GM21360 (cell line): ENCODE data around the gene CLRN1.

Experiments
- ATAC-seq: cut with Tn5 transposase; IDR thresholded peaks from one replicate; pipeline ENCODE4 v1.9.1; 2021; ENCODE audit warnings: mild to moderate bottlenecking, moderate library complexity; ENCODE audit not compliant: unreplicated experiment

The CLRN1 gene

DNA sequence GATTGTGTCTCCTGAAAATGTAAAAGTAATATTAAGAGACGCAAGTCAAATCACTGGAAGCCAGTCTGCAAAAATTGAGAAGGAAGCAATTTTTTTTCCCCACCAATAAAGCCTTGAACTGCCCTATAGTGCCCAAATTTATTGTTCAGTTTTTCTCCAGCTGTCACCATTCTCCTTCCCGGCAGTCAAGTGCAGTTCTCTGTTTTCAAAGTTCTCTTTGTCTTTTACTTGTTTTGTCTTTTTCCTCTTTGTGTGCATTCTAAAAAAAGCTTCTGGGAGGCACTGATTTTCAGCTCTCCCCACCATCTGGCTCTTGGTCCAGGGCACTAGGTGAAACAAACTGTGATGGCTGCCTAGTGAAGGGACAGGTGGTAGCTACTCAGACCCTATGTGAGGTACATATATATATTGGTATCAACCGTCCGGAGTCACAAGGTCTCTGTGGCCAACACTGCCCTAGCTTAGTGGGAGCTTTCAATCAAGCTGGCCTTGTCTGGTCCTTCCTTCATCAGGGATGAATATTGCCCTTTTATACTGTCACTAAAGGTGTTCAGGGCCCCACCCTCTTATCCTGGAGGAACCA is 6.1 kb upstream of the CLRN1 start:
- ATAC-seq = no peak

DNA sequence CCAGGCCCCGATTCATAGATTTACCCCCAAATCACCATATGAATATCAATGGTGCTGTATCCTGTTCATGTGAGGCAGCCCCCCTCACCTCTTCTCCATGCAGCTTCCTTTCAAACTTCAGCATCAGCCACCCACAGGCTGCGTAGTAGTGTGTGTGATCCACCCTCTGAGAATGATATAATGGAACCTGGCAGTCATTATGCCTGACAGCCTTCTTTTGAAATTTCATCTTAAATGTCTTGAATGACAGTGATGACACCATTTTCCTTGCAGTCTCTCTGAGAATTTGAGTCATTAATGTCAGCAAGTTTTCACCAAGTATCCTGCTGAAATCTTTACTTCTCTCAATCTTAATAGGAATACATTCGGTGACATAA is 3.5 kb upstream of the CLRN1 start:
- no peak for ATAC-seq

DNA sequence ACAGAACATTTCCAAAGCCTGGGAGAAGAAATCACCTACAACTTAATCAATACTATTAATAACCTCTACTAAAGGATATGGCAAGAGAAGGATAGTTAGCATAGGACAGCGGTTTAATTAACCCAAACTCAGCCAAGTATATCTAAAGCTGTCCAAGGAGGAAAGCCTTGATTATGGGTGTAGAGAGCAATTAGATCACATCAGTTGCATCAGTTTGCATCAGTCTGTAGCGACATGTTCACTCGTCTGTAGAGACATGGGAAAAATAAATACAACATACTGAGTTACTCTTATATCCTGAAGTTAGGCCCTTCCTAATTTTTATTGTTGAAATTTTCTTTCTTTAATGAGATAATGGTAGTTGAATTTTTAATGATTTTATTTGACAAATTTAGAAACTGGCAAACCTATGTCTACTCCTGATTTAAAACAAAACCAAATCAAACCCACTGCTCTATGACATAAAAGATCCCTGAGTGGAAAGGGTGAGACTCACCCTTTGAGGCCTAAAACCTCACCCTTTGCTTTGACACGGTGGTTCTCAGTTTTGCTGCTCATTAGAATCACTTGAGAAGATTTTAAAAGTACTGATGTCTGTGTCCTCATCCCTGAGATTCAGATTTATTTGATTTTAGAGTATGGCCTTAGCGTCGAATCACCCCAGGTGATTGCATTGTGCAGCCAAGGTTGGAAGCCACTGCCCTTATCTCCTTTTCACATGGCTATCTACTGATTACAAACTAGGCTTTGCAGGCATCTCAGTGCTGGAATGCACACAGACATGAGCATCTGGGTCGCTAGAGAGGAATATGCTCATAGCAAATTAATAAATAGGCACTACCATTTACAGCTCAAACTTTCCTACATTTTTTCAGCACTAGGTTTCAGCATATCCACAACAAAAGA is 2.8 kb upstream of the CLRN1 start:
- no peak for ATAC-seq

DNA sequence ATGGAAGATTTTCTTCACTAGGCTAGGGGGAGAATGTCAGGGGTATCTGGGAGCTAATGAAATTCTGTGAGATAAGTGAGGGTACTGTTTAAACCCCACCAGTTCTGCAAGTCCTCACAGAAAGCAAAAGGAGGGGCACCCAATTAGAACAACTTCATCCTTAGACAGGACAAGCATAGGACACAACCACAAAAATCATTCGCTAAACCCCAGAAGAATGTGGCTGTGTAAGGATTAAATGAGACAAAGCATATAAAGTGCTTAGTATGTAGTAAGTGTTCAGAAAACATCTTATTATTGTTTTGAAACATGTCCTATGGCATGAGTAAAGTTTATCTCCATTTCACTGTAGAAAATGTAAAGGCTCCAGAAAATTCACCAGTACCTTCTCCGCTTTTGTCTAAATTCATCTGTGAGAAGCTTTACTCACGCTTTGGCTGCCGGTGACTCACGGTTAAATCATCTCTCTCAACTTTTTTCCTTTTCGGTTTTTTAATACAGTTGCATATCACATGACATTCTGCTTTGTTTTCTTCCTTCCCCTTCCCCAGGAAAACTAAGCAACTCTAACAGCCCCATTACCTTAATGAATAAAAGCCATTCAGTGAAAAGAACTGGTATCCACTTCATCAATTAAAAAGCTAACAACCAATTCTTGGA is 1.7 kb downstream of the CLRN1 start:
- no peak for ATAC-seq

DNA sequence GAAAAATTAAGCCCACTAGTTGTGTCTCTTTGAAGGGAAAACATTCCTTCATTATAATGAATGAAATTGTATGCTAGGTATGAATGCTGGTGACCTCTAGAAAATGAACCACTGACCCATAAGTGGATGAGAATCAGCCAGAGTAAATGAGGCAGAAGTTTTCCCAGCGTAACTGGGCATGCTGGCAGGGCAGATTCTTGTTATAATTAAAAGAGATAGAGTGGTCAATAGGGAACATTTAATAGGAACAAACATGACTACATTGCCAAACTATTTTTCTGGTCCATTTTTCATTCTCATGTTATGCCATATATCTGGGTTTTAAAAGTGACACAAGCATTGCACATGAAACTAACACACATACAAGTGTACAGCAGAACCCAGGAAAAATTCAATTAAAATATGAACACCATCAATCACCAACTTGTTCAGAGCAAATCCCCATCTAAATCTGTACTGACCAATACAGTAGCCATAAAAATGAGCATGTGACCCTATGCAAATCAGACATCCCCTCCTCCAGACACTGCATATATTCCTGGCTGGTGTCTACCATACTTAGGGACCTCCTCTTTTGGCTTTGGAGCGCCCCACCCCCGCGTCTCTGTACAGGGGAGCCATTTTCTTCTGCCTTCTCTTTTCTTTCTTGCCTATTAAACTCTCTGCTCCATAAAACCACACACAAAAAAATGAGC is 4.0 kb downstream of the CLRN1 start:
- no peak for ATAC-seq

DNA sequence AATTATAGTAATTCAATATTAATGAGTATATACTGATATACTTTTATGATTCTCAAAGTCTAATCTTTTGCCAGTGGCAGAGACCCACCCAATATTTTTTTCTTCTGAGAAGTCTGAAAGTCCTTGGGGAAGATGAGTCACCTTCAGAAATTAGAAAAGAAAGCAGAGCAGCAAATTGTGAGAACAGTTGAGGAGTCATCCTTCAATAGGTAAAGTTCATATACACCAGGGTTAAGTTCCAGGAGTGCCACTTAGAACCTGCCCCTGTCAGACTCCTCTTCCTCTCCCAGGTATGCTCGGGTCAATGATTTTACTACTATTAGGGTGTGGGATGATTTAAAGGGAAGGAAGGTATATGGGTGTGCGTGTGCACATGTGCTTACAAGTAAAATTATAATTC is 7.1 kb downstream of the CLRN1 start:
- ATAC-seq = no peak

DNA sequence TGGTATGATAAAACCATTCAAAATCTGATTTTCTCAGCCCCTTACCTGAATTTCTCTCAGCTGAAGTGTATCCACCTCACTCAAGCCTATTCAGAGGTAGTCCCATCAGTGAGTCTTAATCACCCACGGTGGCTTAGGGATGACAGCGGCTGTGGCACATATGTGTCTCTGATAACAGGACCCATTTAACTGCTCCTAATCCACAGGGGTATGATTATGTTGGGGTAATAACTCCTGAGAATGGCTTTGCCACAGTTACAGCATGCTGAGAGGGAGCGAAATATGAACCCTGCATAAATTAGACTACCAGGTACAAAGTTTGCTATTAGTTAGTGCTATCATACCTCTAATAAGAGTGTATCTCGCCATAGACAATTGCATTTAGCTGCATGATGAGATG is 10.6 kb downstream of the CLRN1 start:
- no peak for ATAC-seq

DNA sequence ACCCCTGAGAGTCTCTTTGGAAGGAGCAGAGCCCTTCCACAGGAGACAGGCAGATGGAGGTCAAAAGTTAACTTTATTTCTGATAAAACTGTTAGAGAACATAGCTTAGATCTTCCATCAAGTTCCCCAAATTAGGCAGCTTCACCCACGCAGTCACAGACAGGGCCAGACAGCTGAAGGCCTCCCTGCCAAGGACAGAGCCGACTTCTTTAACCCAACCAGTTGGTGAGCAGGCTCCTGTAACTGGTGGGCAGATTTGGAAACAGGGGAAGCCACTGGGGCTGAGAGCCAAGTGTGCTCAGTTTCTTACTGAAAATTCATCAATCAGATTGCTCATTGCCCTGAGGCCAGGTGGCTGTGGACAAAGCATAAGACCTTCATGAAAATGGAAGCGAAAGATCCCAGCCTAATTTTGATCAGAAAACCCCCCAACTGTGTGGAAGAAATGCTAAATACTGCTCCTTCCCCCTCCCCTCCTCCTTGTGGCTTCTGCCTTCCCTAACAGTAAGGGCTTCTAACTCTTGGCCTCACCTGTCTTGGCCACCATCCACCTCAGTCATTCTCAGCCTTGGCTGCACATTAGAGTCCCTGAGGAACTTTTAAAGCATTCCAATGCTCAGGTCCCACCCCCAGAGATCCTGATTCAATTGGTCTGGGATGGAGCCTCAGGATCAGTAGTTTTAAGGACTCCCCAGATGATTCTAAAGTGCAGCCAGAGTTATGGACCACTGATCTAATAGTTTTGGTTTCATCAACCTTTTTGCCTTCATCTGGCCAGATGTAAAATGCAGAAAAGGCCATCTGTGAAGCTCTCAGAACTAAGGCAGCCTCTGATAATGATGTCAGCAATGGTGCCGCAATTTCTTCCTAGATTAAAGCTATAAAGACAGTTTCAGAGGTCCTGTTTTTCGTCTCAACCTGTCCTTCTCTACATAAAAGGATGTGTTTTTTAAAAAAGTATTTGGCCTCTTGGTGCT is 11.5 kb downstream of the CLRN1 start:
- ATAC-seq = peak; percentile 66

DNA sequence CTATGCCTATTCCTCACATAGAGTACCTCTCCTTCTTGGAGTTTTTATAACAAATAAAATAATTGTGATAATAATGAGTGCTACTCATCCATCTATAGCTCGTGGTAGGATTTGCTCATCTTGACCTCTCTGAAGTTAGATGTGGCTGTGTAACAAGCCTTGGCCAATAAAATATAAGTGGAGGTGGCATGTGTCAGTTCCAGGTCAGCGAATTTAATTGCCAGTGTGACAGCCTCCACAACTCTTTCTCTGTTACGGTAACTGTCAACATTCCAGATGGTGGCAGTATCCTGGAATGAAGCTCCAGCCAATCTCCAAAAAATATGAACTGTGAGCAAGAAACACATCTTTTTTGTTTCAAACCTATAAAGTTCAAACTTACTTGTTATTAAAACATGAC is 13.8 kb downstream of the CLRN1 start:
- ATAC-seq = no peak

DNA sequence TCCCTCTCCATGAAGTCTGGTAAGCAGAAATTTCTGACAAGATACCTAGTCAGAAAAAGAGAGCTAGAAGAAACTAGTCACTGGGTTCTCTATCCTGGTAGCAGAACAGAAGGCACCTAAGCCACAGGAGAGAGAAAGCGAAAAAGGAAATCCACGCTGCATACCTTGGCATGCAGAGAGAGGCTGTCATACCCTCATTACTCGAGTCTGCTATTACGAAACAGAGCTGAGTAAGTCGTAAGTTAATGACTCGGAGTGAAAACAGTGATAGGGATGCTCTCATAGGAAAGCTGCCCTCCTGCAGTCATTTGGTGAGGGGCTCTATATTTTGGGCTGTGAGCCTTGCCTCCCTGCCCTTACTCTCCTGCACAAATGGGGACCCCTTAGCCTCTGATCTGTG is 16.2 kb downstream of the CLRN1 start:
- ATAC-seq = no peak

DNA sequence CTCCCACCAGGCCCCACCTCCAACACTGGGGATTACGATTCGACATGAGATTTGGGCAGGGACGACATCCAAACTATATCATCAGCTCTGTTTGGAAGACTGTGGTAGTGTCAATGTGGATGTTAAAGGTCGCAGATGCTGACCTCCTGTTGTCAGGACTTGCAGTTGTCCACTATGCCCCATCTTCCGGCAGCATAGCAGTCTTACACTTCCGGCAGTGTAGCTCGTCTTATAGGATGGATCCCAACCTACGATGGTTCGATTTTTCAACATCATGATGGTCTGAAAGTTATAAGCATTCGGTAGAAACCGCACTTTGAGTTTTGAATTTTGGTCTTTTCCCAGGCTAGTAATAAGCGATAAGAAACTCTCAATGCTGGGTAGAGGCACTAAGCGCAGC is 20.6 kb downstream of the CLRN1 start:
- ATAC-seq = no peak

DNA sequence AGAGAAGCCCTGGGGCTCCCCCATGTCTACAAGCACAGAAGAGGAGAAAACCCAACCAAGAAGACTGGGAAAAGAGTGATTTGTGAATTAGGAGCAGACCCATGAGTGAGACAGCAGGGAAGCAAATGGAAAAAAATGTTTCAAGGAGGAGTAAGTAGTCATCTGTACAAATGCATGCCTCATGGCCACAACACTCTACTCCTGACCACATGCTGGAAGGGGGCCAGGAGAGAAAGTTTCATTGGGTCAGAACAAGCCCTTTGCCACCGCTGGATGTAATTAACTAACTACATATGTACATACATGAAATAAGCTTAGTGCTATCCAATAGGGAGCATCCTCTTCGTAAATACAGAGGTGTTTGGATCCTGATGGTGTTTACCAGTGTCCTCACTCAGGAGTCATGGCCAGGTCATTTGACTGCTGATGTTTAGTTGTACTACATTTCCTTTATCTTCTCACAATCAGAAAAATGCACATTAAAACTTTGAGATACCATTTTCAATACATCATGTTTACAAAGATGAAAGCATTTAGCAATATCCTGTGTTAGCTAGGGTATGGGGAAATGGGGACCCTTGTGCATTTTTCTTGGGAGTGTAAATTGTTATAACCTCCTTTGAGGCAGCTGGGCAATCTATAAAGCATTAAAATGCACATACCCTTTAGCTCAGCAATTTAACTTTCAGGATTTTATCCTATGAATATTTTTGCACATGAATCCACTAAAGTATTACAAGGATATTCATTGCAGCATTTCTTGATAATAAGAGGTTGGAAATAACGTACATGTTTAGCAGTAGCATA is 27.1 kb downstream of the CLRN1 start:
- no peak for ATAC-seq

DNA sequence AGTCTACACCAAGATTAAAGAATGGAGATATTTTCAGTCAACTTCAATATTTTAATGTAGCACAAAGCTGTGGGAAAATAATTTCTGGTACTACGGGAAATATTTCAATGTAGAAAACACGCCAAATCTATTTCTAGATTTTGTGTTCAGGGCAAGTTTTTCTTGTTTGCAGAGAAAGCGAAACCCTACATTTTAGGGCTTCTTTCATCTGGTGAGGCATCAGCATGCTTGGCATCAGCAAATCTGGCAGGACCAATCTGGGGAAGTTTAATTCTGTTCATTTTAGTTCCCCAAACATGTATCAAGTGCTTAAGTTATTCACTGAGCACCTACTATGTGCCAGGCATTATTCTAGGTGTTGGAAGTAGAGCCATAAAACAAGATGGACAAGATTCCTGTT is 30.3 kb downstream of the CLRN1 start:
- no peak for ATAC-seq

DNA sequence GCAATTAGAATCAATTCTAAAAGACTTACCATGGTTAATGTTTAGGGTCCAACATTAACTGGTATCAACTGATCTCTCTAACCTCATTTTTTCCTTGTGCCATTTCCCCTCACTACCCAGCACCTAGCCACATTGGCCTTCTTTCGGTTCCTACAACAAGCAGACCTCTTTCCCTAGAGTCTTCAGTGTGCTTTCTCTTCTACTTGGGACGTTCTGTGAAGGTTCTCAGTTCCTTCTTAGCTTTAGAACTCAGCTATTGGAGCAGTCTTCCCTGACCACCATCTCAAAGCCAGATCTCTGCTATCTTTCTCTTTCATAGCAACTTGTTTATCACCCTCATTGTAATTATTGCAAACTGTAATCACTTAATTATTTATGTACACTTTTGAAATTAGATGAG is 35.8 kb downstream of the CLRN1 start:
- peak; percentile 94 for ATAC-seq

DNA sequence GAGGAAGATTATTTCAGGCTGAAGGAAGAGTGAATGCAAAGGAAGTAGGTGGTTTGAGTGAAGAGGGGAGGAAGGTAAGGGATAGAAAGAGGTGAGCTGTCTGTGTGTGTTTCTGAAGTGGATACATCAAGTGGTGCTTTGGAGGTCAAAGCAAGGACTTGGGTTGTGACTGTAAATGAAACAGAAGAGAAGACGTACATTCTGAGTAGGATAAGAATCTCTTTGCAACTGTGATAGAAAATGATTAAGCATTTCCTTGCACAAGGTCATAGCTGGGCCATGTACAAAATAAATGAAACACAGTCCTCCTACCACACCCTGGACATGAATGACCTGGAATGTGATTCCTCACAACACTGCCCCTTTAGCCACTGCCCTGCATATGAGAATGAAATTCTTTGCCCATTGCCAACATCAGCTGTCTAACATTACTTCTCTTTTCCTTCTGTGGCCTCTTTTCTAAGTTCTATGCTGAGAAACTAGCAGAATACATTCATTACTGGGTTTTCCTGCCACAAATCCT is 39.0 kb downstream of the CLRN1 start:
- no peak for ATAC-seq

DNA sequence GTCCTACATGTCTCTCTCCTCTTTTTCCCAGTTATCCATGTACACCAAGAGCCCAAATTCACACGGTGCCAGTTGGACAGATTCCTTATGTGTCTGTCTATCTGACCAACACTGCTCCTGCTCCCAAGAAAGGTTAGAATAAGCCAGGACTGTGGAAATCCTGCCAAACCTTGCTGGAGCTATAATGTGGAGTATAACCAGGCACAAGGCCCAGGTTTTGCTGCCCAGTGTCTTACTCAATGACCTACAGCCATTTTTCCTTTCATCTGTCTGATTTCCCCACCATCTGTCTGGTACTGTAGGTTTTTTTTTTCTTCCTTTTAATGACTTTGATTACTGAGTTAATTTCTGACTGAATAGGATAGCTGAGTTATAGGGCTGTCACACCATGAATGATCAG is 40.8 kb downstream of the CLRN1 start:
- no peak for ATAC-seq

DNA sequence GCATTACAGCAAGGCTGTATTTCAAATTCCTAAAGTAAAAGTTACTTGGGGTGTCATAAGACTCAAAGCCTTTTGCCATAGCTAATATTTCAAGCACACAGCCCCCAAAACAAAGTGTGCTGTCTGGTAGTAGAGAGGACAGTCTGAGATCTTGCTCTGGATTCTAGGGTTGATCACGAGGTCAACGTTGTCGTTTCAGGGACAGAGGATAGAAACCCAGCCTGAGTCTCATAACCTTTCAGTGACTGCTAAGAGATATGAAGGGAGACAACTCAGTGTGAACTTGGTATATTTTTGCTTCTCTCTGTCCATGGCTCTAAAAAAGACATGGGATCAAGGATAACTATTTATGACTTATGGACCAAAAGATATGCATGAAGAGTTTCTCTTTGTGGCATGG is 41.7 kb downstream of the CLRN1 start:
- ATAC-seq = no peak

DNA sequence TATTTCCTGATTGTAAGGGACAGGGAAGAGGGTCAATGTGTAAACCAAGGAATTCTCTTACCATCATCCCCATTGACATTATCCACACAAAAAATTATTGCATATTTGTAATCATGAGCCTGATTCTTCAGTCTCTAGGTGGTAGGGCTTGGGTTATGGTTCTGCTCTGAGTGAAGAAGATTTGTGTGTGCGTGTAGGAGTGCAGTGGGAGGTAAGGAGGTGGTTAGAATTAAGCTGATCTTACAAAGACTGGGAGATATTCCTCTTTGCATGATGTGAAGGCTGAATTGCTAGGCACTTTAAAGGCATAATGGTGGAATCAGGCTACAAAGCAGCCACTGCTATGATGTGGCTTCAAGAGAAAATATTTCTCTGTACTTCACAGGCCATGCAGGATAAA is 44.3 kb downstream of the CLRN1 start:
- no peak for ATAC-seq

DNA sequence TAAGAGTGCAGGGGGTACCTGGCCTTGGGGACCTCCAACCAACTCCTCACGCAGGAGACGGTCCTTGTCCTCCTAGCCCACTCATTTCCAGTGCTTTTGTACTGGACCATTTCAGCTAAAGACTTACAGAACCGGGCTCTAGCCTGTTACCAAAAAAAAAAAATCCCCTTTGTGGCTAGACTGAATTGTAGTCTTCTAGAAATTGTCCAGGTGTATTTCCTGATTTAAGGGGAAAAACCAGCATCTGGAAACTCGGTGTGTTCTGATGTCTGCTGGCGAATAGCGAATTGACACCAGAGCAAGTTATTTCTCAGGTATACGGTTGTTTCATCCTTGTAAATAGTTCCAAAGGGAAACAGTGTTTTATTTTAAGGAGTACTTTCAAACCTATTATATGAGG is 46.2 kb downstream of the CLRN1 start:
- no peak for ATAC-seq
